Duodenal mucosa (tissue), 2 donors: ENCODE measurements around the gene ALG2.

ENCODE experiments used
- H3K27ac ChIP-seq: one replicate; pipeline ENCODE4 v1.7.0; 2013; ENCODE audit warnings: low read depth, low read length
- H3K27me3 ChIP-seq, 2 donors: one replicate each; pipeline ENCODE4 v1.7.0; 2013; ENCODE audit warnings: low read length in 2 of 2, control low read depth in 1 of 2; ENCODE audit not compliant: insufficient read depth in 2 of 2, control insufficient read depth in 1 of 2
- H3K36me3 ChIP-seq, 2 donors: one replicate each; pipeline ENCODE4 v1.7.0; 2013; ENCODE audit warnings: low read length in 2 of 2, control low read depth in 1 of 2; ENCODE audit not compliant: insufficient read depth in 2 of 2, control insufficient read depth in 1 of 2
- H3K4me1 ChIP-seq, 2 donors: one replicate each; pipeline ENCODE4 v1.7.0; 2013; ENCODE audit warnings: low read length in 2 of 2, control low read depth in 1 of 2; ENCODE audit not compliant: insufficient read depth in 2 of 2, control insufficient read depth in 1 of 2
- H3K4me3 ChIP-seq, 2 donors: one replicate each; pipeline ENCODE4 v1.7.0; 2013; ENCODE audit warnings: low read length in 2 of 2, low read depth in 1 of 2
- H3K9ac ChIP-seq, 2 donors: one replicate each; pipeline ENCODE4 v1.7.0; 2013; ENCODE audit warnings: low read length in 2 of 2, low read depth in 1 of 2
- H3K9me3 ChIP-seq, 2 donors: one replicate each; pipeline ENCODE4 v1.7.0; 2013; ENCODE audit warnings: low read length in 2 of 2, control low read depth in 1 of 2; ENCODE audit not compliant: control insufficient read depth in 1 of 2

The ALG2 gene

DNA sequence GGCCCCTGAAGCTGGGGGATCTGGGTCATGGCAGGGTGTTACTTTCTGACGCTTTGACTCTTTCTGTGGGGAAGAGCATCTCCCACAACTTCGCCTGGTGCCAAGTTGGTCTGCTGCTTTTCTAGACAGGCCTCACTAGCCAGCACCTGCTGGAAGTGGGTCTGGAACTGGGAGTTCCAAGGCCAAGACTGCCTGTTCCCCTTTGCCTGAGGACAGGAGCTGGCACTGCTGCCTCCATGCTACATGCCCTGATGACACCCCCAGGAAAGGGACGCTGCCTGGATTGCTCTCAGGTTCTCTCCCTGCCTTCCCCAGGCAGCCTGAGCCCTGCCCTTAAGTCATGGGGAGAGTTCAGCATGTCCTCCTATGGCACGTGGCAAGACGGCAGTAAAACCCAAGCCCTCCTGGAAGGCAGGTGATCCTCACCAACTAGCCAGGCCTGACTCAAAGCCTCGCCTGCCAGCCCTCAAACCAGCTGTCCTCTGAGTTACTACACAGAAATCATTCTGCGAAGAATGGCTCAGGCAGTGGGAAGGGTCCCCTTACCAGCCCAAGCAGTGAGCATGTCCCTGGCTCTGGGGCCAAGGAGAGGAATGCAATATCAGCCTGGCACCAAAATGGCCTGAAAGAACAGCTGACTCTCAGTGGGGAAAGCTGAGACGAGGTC, 36.1 kb upstream of the ALG2 start:
- H3K9me3 ChIP-seq = no peaks in the 10 kb centered on the region
- no peak overlapping the region for H3K4me3 ChIP-seq
- H3K9ac ChIP-seq = no peak overlapping the region
- H3K4me1 ChIP-seq = peaks cover 4 to 6% of the 10 kb centered on the region in 2 donors
- no peaks in the 10 kb centered on the region for H3K36me3 ChIP-seq
- H3K27ac ChIP-seq = no peak overlapping the region
- no peaks in the 10 kb centered on the region for H3K27me3 ChIP-seq

DNA sequence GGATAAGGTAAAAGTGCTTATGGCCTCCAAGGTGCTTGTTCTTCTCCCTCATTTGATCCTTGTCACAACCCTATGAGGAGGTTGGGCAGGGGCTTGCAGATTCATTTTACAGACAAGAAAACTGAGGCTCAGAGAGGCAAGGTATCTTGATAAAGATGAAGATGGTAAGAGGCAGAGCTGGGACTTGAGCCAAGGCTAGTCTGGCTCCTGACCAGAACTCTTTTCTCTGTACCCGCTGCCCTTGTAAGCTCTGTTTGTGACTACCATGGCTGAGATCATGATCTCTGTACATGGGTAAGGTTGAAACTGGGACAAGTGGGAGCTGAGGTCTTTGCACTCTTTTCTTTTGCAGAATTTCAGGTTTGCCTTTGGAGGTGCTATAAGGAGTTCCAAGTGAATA, 33.9 kb upstream of the ALG2 start:
- H3K36me3 ChIP-seq = no peaks in the 10 kb centered on the region
- H3K4me3 ChIP-seq = no peak overlapping the region
- H3K4me1 ChIP-seq = peaks cover 4 to 6% of the 10 kb centered on the region in 2 donors
- H3K27ac ChIP-seq = no peak overlapping the region
- H3K9ac ChIP-seq = no peak overlapping the region
- H3K27me3 ChIP-seq = no peaks in the 10 kb centered on the region
- no peaks in the 10 kb centered on the region for H3K9me3 ChIP-seq

DNA sequence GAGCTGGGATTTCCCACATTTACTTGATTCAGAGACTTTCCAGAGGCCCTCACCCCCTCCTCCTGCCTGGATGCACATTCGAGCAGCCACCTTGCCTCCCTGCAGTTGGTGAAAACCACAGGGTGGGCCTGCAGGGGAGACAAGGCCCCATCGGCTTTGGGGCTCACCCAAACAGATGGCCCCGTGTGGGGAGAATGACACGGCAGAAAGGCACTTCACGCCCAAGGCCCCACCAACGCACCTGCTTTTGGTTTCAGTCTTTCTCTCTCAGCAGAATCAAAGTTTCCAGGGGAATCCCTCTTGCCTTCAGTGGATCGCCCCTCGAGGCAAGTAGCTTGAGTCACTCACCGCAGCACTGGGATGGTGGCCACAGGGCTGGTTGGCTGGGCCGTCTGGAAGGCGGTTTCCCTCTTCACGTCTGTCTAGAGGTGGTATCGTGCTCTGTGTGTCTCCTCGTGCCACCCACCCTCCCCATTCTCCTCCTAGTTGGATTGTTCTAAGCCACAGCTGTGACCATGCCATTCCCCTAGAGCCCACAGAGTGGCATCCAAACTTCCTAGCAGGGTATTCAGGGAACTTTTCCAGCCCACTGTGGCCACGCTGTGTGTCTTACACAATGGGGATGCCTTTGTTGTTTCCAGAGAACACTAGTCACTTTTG, 32.2 kb upstream of the ALG2 start:
- Histone ChIP-seq H3K9ac (no peak overlapping the region), H3K9me3 (no peaks in the 10 kb centered on the region), H3K36me3 (no peaks in the 10 kb centered on the region), H3K4me1 (no peaks in the 10 kb centered on the region), H3K27me3 (no peaks in the 10 kb centered on the region), H3K27ac (no peak overlapping the region), H3K4me3 (peak overlapping the region; percentile 34 to 41)

GRCh38 chr9:99253134-99253533, 31.4 kb upstream of the ALG2 start:
- no peaks in the 10 kb centered on the region for H3K36me3 ChIP-seq
- no peak overlapping the region for H3K4me3 ChIP-seq
- no peak overlapping the region for H3K27ac ChIP-seq
- H3K4me1 ChIP-seq = no peaks in the 10 kb centered on the region
- no peaks in the 10 kb centered on the region for H3K27me3 ChIP-seq
- H3K9ac ChIP-seq = no peak overlapping the region
- H3K9me3 ChIP-seq = no peaks in the 10 kb centered on the region

DNA sequence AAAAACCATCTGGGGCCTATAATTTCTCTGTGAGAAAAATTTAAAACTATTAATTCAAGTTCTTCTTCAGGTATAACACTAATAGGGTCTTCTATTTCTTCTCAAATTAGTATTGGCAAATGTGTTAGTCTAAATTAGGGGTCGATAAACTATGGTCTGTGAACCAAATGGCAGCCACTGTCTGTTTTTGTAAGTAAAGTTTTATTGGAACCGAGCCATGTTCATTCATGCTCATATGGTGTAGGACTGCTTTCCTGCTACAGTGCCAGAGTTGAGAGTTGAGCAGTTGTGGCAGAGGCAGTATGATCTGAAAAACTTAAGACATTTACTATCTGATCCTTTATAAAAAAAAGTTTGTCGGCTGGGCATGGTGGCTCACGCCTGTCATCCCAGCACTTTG, 29.4 kb upstream of the ALG2 start:
- no peak overlapping the region for H3K27ac ChIP-seq
- no peaks in the 10 kb centered on the region for H3K27me3 ChIP-seq
- H3K4me3 ChIP-seq = no peak overlapping the region
- H3K4me1 ChIP-seq = no peaks in the 10 kb centered on the region
- no peaks in the 10 kb centered on the region for H3K9me3 ChIP-seq
- H3K36me3 ChIP-seq = no peaks in the 10 kb centered on the region
- H3K9ac ChIP-seq = no peak overlapping the region

DNA sequence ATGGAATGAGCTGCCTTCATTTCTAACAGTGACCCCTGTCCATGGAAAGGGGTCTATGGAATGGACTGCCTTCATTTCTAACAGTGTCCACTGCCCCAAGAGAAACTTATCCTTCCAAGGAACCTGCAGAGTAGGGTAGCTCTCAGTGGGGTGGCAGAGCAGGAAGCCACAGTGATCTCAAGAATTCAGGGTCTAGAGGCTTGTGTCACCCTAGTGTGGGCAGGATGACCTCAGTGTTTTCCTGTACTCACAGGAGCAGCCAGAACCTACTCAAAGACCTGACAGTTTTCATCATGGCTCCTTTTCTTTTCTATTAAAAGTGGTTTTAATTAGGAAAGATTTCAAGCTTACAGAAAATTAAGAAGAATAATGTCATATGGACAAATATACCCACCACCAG, 27.9 kb upstream of the ALG2 start:
- H3K4me1 ChIP-seq = no peaks in the 10 kb centered on the region
- H3K4me3 ChIP-seq = no peak overlapping the region
- H3K36me3 ChIP-seq = no peaks in the 10 kb centered on the region
- H3K9ac ChIP-seq = no peak overlapping the region
- H3K27ac ChIP-seq = no peak overlapping the region
- H3K9me3 ChIP-seq = no peaks in the 10 kb centered on the region
- no peaks in the 10 kb centered on the region for H3K27me3 ChIP-seq

- no peak overlapping the region for H3K9ac ChIP-seq
- H3K27ac ChIP-seq = no peak overlapping the region
- H3K27me3 ChIP-seq = no peaks in the 10 kb centered on the region
- peaks cover 0 to 9% of the 10 kb centered on the region in 2 donors for H3K36me3 ChIP-seq
- H3K4me1 ChIP-seq = no peaks in the 10 kb centered on the region
- H3K4me3 ChIP-seq = no peak overlapping the region
- no peaks in the 10 kb centered on the region for H3K9me3 ChIP-seq
Measured at GRCh38 chr9:99244344-99245260, 22.9 kb upstream of the ALG2 start.

GRCh38 chr9:99241106-99241505, 19.4 kb upstream of the ALG2 start:
- Histone ChIP-seq H3K27ac (no peak overlapping the region), H3K4me1 (no peaks in the 10 kb centered on the region), H3K36me3 (peaks cover 0 to 12% of the 10 kb centered on the region in 2 donors), H3K9me3 (no peaks in the 10 kb centered on the region), H3K9ac (no peak overlapping the region), H3K4me3 (no peak overlapping the region), H3K27me3 (no peaks in the 10 kb centered on the region)

- Histone ChIP-seq H3K4me3 (no peak overlapping the region), H3K9ac (no peak overlapping the region), H3K36me3 (peaks cover 0 to 12% of the 10 kb centered on the region in 2 donors), H3K27me3 (no peaks in the 10 kb centered on the region), H3K9me3 (no peaks in the 10 kb centered on the region), H3K4me1 (no peaks in the 10 kb centered on the region), H3K27ac (no peak overlapping the region)
Measured at GRCh38 chr9:99239341-99240060, 17.8 kb upstream of the ALG2 start.
